ENCODE measurements around the gene DRAP1.

DNA sequence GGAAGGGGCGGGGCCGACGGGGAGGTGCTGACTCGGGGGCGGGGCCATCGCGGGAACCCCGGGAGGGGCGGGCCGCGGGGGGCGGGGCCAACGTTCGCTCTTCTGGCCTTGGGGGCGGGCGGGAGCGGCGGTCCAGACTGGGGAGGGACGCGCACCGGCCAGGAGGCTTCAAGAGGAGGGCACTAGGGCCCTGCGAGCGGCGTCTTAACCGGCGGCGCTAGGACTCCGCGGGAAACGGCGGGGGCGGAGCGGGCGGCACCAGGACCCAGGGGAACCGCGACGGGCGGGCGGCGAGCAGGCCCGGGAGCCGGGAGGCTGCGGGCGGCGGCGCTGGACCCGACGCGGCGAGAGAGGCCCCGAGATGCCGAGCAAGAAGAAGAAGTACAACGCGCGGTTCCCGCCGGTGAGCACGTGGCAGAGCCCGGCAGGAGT is at the start of gene DRAP1:
- TF ChIP-seq, protein P1, sequence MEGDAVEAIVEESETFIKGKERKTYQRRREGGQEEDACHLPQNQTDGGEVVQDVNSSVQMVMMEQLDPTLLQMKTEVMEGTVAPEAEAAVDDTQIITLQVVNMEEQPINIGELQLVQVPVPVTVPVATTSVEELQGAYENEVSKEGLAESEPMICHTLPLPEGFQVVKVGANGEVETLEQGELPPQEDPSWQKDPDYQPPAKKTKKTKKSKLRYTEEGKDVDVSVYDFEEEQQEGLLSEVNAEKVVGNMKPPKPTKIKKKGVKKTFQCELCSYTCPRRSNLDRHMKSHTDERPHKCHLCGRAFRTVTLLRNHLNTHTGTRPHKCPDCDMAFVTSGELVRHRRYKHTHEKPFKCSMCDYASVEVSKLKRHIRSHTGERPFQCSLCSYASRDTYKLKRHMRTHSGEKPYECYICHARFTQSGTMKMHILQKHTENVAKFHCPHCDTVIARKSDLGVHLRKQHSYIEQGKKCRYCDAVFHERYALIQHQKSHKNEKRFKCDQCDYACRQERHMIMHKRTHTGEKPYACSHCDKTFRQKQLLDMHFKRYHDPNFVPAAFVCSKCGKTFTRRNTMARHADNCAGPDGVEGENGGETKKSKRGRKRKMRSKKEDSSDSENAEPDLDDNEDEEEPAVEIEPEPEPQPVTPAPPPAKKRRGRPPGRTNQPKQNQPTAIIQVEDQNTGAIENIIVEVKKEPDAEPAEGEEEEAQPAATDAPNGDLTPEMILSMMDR (conservative IDR thresholded peaks at IDR 0.05) = no peak
- TF ChIP-seq ZFX (IDR thresholded peaks at IDR 0.05) = no peak

Data from C4-2B (cell line).